HepG2 (cell line): ENCODE data around the gene RNF5. TPM values are rescaled to one million over a fixed set of nuclear protein-coding genes. Genes with fewer than 3 reads are reported as not detected.
A peak's percentile ranks its signal among the peaks of the same experiment; 100 is the strongest.

Experiments
- CHD2 ChIP-seq: IDR thresholded peaks from 2 replicates; pipeline ENCODE4 v1.6.1; 2011; ENCODE audit warnings: low read depth, low read length, improper control_type of control experiment
- CSRNP1 ChIP-seq: sonication (generic); formaldehyde crosslinking; IDR thresholded peaks from 2 replicates; pipeline ENCODE4 v1.8.1; 2023; ENCODE audit warnings: mild to moderate bottlenecking, missing genetic modification reagents
- DPF2 ChIP-seq: sonication (generic); formaldehyde crosslinking; IDR thresholded peaks from 2 replicates; pipeline ENCODE4 v1.4.0; 2020; ENCODE audit warnings: mild to moderate bottlenecking, low read depth, missing genetic modification reagents, borderline replicate concordance
- HINFP ChIP-seq: sonication (generic); formaldehyde crosslinking; IDR thresholded peaks from 2 replicates; pipeline ENCODE4 v1.4.0; 2020; ENCODE audit warnings: low read depth, mild to moderate bottlenecking, missing genetic modification reagents
- HMG20A ChIP-seq: IDR thresholded peaks from 2 replicates; pipeline ENCODE4 v1.6.1; 2016; ENCODE audit warnings: borderline replicate concordance
- HOXA7 ChIP-seq: sonication (generic); formaldehyde crosslinking; IDR thresholded peaks from 2 replicates; pipeline ENCODE4 v1.8.1; 2022; ENCODE audit warnings: mild to moderate bottlenecking, missing genetic modification reagents, moderate library complexity
- NCOA5 ChIP-seq: sonication (generic); formaldehyde crosslinking; IDR thresholded peaks from 2 replicates; pipeline ENCODE4 v1.4.0; 2020; ENCODE audit warnings: missing genetic modification reagents
- SETDB1 ChIP-seq: sonication (generic); formaldehyde crosslinking; IDR thresholded peaks from 2 replicates; pipeline ENCODE4 v1.5.1; 2020; ENCODE audit warnings: missing genetic modification reagents, mild to moderate bottlenecking, borderline replicate concordance
- SIX4 ChIP-seq: sonication (generic); formaldehyde crosslinking; IDR thresholded peaks from 2 replicates; pipeline ENCODE4 v1.4.0; 2020; ENCODE audit warnings: missing genetic modification reagents
- SOX5 ChIP-seq: IDR thresholded peaks from 2 replicates; pipeline ENCODE4 v1.6.1; 2016; ENCODE audit warnings: borderline replicate concordance
- TAF15 ChIP-seq: fragments of 200-400 bp; formaldehyde crosslinking; IDR thresholded peaks from one replicate; pipeline ENCODE4 v1.6.1; 2018; ENCODE audit warnings: mild to moderate bottlenecking, low read depth, low read length; ENCODE audit not compliant: poor library complexity, severe bottlenecking
- USF2 ChIP-seq, 2 experiments: sonication (generic) in 1 of 2; formaldehyde crosslinking in 1 of 2; IDR thresholded peaks; 2 replicates each; pipeline versions ENCODE4 v1.5.1 to v1.6.1; 2011 to 2020; ENCODE audit warnings: borderline replicate concordance in 1 of 2, low read depth in 1 of 2, low read length in 1 of 2, mild to moderate bottlenecking in 1 of 2, missing genetic modification reagents in 1 of 2, moderate library complexity in 1 of 2
- ZKSCAN5 ChIP-seq: sonication (generic); formaldehyde crosslinking; IDR thresholded peaks from 2 replicates; pipeline ENCODE4 v1.5.1; 2020; ENCODE audit warnings: mild to moderate bottlenecking, missing genetic modification reagents
- ZNF460 ChIP-seq: sonication (generic); formaldehyde crosslinking; IDR thresholded peaks from 2 replicates; pipeline ENCODE4 v1.5.1; 2020; ENCODE audit warnings: missing genetic modification reagents, mild to moderate bottlenecking, borderline replicate concordance
- ZNF546 ChIP-seq: sonication (generic); formaldehyde crosslinking; conservative IDR thresholded peaks from 2 replicates; pipeline ENCODE4 v1.8.1; 2023; ENCODE audit warnings: mild to moderate bottlenecking, missing genetic modification reagents
- ZNF614 ChIP-seq: IDR thresholded peaks from 2 replicates; pipeline ENCODE4 v1.6.1; 2018; ENCODE audit warnings: missing biosample characterization, missing genetic modification reagents, inconsistent platforms, borderline replicate concordance
- ZNF773 ChIP-seq: sonication (generic); formaldehyde crosslinking; IDR thresholded peaks from 2 replicates; pipeline ENCODE4 v1.4.0; 2020; ENCODE audit warnings: missing genetic modification reagents, borderline replicate concordance
- polyA plus RNA-seq, 8 experiments: library from polyadenylated mRNA; depleted of rRNA in 3 of 8; stranded (reverse) in 7 of 8; unstranded in 1 of 8; fragments of >200 nt; fragmentation: Illumina TruSeq in 4 of 8; extraction: Trizol in 4 of 8; gene quantifications; 2 replicates each; pipeline versions ENCODE4 v1.2.1 to v1.2.3, GENCODE V29; 2011 to 2016; ENCODE audit warnings: low read depth in 4 of 8, missing spikeins in 1 of 8, mixed read lengths in 1 of 8; ENCODE audit not compliant: insufficient read depth in 1 of 8
- total RNA-seq, 5 experiments: library from RNA; depleted of rRNA; stranded (reverse); fragments of >200 nt; fragmentation: Illumina TruSeq; extraction: Trizol; gene quantifications; 2 replicates each; pipeline ENCODE4 v1.2.3, GENCODE V29; 2016; ENCODE audit warnings: low read depth in 1 of 5
- TF ChIP-seq, protein P1 (sequence below): IDR thresholded peaks from 2 replicates; pipeline ENCODE4 v1.6.1; 2016
- TF ChIP-seq, protein P2 (sequence below): IDR thresholded peaks from 2 replicates; pipeline ENCODE4 v1.6.1; 2016; ENCODE audit warnings: missing genetic modification reagents, missing compliant biosample characterization
- TF ChIP-seq, protein P3 (sequence below): sonication (generic); formaldehyde crosslinking; IDR thresholded peaks from 2 replicates; pipeline ENCODE4 v1.5.0; 2020; ENCODE audit warnings: mild to moderate bottlenecking, missing genetic modification reagents, moderate library complexity

RNF5 gene
- total and polyA plus RNA-seq, 2 of the 13 experiments (the other 11 are each of a cell fraction or from before 2014, with no cell fraction given): 98.0 to 131 TPM

GRCh38 chr6:32195652-32195901 is 17.4 kb downstream of the RNF5 start (continued):
- TF ChIP-seq, protein P1, sequence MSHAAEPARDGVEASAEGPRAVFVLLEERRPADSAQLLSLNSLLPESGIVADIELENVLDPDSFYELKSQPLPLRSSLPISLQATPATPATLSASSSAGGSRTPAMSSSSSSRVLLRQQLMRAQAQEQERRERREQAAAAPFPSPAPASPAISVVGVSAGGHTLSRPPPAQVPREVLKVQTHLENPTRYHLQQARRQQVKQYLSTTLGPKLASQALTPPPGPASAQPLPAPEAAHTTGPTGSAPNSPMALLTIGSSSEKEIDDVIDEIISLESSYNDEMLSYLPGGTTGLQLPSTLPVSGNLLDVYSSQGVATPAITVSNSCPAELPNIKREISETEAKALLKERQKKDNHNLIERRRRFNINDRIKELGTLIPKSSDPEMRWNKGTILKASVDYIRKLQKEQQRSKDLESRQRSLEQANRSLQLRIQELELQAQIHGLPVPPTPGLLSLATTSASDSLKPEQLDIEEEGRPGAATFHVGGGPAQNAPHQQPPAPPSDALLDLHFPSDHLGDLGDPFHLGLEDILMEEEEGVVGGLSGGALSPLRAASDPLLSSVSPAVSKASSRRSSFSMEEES (CRISPR knock-in tag): no peak
- no peak for TF ChIP-seq HOXA7 (CRISPR knock-in tag)
- TF ChIP-seq DPF2 (CRISPR knock-in tag): no peak
- TF ChIP-seq TAF15: peak; percentile 13
- TF ChIP-seq HINFP (CRISPR knock-in tag): peak; percentile 99
- TF ChIP-seq, protein P2, sequence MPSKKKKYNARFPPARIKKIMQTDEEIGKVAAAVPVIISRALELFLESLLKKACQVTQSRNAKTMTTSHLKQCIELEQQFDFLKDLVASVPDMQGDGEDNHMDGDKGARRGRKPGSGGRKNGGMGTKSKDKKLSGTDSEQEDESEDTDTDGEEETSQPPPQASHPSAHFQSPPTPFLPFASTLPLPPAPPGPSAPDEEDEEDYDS: peak; percentile 76; the same call in 1 of the 2 replicates
- no peak for TF ChIP-seq HMG20A
- TF ChIP-seq CHD2: 0 out of 2 replicates have a peak, but pooled peaks have one; percentile 76
- TF ChIP-seq NCOA5 (CRISPR knock-in tag): no peak
- no peak for TF ChIP-seq SOX5
- 0 out of 2 replicates have a peak, but pooled peaks have one; percentile 10 for TF ChIP-seq ZNF614 (CRISPR knock-in tag)
- TF ChIP-seq ZNF773: no peak
- no peak for TF ChIP-seq ZNF546 (CRISPR knock-in tag)
- TF ChIP-seq CSRNP1 (CRISPR knock-in tag): peak; percentile 98; the same call in 1 of the 2 replicates
- TF ChIP-seq SETDB1 (CRISPR knock-in tag): no peak
- TF ChIP-seq, protein P3, sequence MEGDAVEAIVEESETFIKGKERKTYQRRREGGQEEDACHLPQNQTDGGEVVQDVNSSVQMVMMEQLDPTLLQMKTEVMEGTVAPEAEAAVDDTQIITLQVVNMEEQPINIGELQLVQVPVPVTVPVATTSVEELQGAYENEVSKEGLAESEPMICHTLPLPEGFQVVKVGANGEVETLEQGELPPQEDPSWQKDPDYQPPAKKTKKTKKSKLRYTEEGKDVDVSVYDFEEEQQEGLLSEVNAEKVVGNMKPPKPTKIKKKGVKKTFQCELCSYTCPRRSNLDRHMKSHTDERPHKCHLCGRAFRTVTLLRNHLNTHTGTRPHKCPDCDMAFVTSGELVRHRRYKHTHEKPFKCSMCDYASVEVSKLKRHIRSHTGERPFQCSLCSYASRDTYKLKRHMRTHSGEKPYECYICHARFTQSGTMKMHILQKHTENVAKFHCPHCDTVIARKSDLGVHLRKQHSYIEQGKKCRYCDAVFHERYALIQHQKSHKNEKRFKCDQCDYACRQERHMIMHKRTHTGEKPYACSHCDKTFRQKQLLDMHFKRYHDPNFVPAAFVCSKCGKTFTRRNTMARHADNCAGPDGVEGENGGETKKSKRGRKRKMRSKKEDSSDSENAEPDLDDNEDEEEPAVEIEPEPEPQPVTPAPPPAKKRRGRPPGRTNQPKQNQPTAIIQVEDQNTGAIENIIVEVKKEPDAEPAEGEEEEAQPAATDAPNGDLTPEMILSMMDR (CRISPR knock-in tag): peak; percentile 69
- TF ChIP-seq SIX4 (CRISPR knock-in tag): no peak
- no peak for TF ChIP-seq USF2 (IDR thresholded peaks at IDR 0.05; ENCODE audit: low read depth, low read length)
- no peak for TF ChIP-seq USF2 (CRISPR knock-in tag; IDR thresholded peaks at IDR 0.05; ENCODE audit: borderline replicate concordance)
- no peak for TF ChIP-seq ZNF460
- TF ChIP-seq ZKSCAN5 (CRISPR knock-in tag): peak; percentile 72
